COLO668 (cell line): Measurements from ENCODE around the gene PDZK1.
"Not testable (repeated sequence)": the region's sequence is repeated elsewhere in the genome, so short reads cannot be mapped to it uniquely, and the experiment has no call there.

Source experiments
- DNase-seq: peaks from one replicate; lab custom pipeline; 2025; ENCODE audit not compliant: unreplicated experiment; lab: John Stamatoyannopoulos, UW

PDZK1 gene

DNA sequence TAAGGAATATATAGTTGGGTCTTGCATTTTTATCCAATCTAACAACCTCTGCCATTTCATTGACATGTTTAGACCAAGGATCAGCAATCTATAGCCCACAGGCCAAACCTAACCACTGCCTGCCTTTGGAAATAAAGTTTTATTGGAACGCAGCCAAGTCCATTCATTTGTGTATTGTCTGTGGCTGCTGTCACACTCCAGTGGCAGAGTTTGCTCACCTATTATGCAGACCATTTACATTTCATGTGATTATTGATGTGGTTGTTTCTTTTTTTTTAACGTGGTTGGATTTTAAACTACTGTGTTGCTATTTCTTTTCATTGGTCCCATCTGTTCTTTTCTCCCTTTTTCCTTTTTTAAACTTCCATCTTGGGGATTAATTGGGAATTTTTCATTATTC is 44.7 kb downstream of the PDZK1 start:
- DNase-seq, result peak; percentile 46

- not testable (repeated sequence) for DNase-seq
Observed at GRCh38 chr1:145656245-145656943, 50.8 kb downstream of the PDZK1 start.

GRCh38 chr1:145643990-145644389 is 63.2 kb downstream of the PDZK1 start:
- not testable (repeated sequence) for DNase-seq

DNA sequence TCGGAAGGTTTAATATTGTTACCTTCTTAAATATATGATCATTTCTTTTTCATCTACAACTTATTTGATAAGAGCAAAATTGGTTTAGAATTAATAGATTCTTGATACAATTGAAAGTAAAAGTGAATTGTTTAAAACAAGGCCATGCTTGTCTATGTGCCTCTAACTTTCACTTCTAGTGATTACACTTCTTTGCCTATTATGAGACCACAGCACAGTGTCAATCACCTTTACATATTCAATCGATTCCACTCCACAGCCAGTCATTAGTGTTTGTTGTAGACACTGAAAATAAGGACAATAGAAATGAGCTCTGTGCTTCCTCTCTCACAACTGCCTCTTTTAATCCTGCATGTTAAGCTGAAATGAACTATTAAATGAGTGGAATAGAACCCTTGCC is 65.3 kb downstream of the PDZK1 start:
- not testable (repeated sequence) for DNase-seq

- DNase-seq, result not testable (repeated sequence)
Observed at GRCh38 chr1:145636237-145636636, 70.9 kb downstream of the PDZK1 start.

DNA sequence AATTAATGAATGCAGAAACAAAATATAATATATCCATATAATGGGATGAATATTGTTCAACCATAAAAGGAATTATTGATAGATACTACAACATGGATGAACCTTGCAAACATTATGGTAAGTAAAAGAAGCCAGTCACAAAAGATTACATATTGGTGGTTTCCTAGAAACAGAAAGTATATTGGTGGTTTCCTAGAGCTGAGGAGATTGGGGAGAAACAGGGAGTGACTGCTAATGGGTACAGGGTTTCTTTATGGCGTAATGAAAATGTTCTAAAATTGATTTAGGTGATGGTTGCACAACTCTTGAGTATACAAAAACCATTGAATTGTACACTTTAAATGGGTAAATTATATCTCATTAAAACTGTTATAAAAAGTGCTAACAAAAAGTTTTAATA is 85.0 kb downstream of the PDZK1 start:
- DNase-seq, result not testable (repeated sequence)
